HepG2 (cell line): ENCODE results near the gene TMBIM1. TPM values are rescaled to one million over a fixed set of nuclear protein-coding genes. Genes with fewer than 3 reads are reported as not detected.

Experiments used
- ATF1 ChIP-seq: IDR thresholded peaks from 2 replicates; pipeline ENCODE4 v1.6.1; 2016; ENCODE audit warnings: mild to moderate bottlenecking, control low read depth
- ATM ChIP-seq: fragments of 450-650 bp; IDR thresholded peaks from 2 replicates; pipeline ENCODE4 v1.7.1; 2017; ENCODE audit warnings: mild to moderate bottlenecking, borderline replicate concordance
- CENPT ChIP-seq: sonication (generic); formaldehyde crosslinking; IDR thresholded peaks from 2 replicates; pipeline ENCODE4 v1.8.0; 2022; ENCODE audit warnings: low read depth, mild to moderate bottlenecking, moderate library complexity, missing genetic modification reagents
- ESRRA ChIP-seq: sonication (generic); formaldehyde crosslinking; IDR thresholded peaks from 2 replicates; pipeline ENCODE4 v1.5.1; 2020; ENCODE audit warnings: mild to moderate bottlenecking, low read depth, missing genetic modification reagents
- HCFC1 ChIP-seq: fragments of 150-350 bp; IDR thresholded peaks from 2 replicates; pipeline ENCODE4 v1.6.1; 2014; ENCODE audit warnings: low read depth, low read length
- HMG20A ChIP-seq: IDR thresholded peaks from 2 replicates; pipeline ENCODE4 v1.6.1; 2016; ENCODE audit warnings: borderline replicate concordance
- MYPOP ChIP-seq: sonication (generic); formaldehyde crosslinking; IDR thresholded peaks from 2 replicates; pipeline ENCODE4 v1.8.1; 2023; ENCODE audit warnings: mild to moderate bottlenecking, moderate library complexity, missing genetic modification reagents
- NAIF1 ChIP-seq: sonication (generic); formaldehyde crosslinking; IDR thresholded peaks from 2 replicates; pipeline ENCODE4 v1.5.0; 2020; ENCODE audit warnings: mild to moderate bottlenecking, missing genetic modification reagents, borderline replicate concordance
- RBM22 ChIP-seq: fragments of 200-400 bp; formaldehyde crosslinking; optimal IDR thresholded peaks from 2 replicates; pipeline ENCODE3; 2017; ENCODE audit warnings: mild to moderate bottlenecking, low read length, moderate library complexity
- SOX5 ChIP-seq: IDR thresholded peaks from 2 replicates; pipeline ENCODE4 v1.6.1; 2016; ENCODE audit warnings: borderline replicate concordance
- SRSF9 ChIP-seq: fragments of 200-400 bp; formaldehyde crosslinking; IDR thresholded peaks from 2 replicates; pipeline ENCODE4 v1.6.1; 2018; ENCODE audit warnings: borderline replicate concordance, mild to moderate bottlenecking, low read depth, low read length; ENCODE audit not compliant: insufficient read depth, poor library complexity, severe bottlenecking
- STAG1 ChIP-seq: sonication (generic); formaldehyde crosslinking; IDR thresholded peaks from 2 replicates; pipeline ENCODE4 v1.4.0; 2020; ENCODE audit warnings: missing genetic modification reagents
- TAF1 ChIP-seq: sonication (generic); formaldehyde crosslinking; IDR thresholded peaks from 2 replicates; pipeline ENCODE4 v1.4.0; 2020; ENCODE audit warnings: missing genetic modification reagents
- ZNF274 ChIP-seq: sonication (generic); formaldehyde crosslinking; IDR thresholded peaks from 2 replicates; pipeline ENCODE4 v1.5.1; 2020; ENCODE audit warnings: mild to moderate bottlenecking, missing genetic modification reagents
- ZNF451 ChIP-seq: sonication (generic); formaldehyde crosslinking; IDR thresholded peaks from 2 replicates; pipeline ENCODE4 v1.5.0; 2020; ENCODE audit warnings: mild to moderate bottlenecking, missing genetic modification reagents
- ZNF496 ChIP-seq: sonication (generic); formaldehyde crosslinking; IDR thresholded peaks from 2 replicates; pipeline ENCODE4 v1.8.1; 2023; ENCODE audit warnings: mild to moderate bottlenecking, moderate library complexity, missing genetic modification reagents; ENCODE audit not compliant: insufficient replicate concordance
- ZNF629 ChIP-seq: sonication (generic); formaldehyde crosslinking; conservative IDR thresholded peaks from 2 replicates; pipeline ENCODE4 v1.5.0; 2020; ENCODE audit warnings: missing genetic modification reagents
- ZNF746 ChIP-seq: sonication (generic); formaldehyde crosslinking; IDR thresholded peaks from 2 replicates; pipeline ENCODE4 v1.8.0; 2022; ENCODE audit warnings: mild to moderate bottlenecking, missing genetic modification reagents
- ZNF775 ChIP-seq: sonication (generic); formaldehyde crosslinking; IDR thresholded peaks from 2 replicates; pipeline ENCODE4 v1.4.0; 2020; ENCODE audit warnings: missing genetic modification reagents, mild to moderate bottlenecking, moderate library complexity, borderline replicate concordance
- ZNF780A ChIP-seq: sonication (generic); formaldehyde crosslinking; IDR thresholded peaks from 2 replicates; pipeline ENCODE4 v1.8.0; 2022; ENCODE audit warnings: mild to moderate bottlenecking, missing genetic modification reagents, moderate library complexity
- polyA plus RNA-seq, 8 experiments: library from polyadenylated mRNA; depleted of rRNA in 3 of 8; stranded (reverse) in 7 of 8; unstranded in 1 of 8; fragments of >200 nt; fragmentation: Illumina TruSeq in 4 of 8; extraction: Trizol in 4 of 8; gene quantifications; 2 replicates each; pipeline versions ENCODE4 v1.2.1 to v1.2.3, GENCODE V29; 2011 to 2016; ENCODE audit warnings: low read depth in 4 of 8, missing spikeins in 1 of 8, mixed read lengths in 1 of 8; ENCODE audit not compliant: insufficient read depth in 1 of 8
- total RNA-seq, 5 experiments: library from RNA; depleted of rRNA; stranded (reverse); fragments of >200 nt; fragmentation: Illumina TruSeq; extraction: Trizol; gene quantifications; 2 replicates each; pipeline ENCODE4 v1.2.3, GENCODE V29; 2016; ENCODE audit warnings: low read depth in 1 of 5
- TF ChIP-seq, protein P1 (sequence below): sonication (generic); formaldehyde crosslinking; IDR thresholded peaks from 2 replicates; pipeline ENCODE4 v1.4.0; 2020; ENCODE audit warnings: mild to moderate bottlenecking, missing genetic modification reagents
- TF ChIP-seq, protein P2 (sequence below): IDR thresholded peaks from 2 replicates; pipeline ENCODE4 v1.6.1; 2016; ENCODE audit warnings: mild to moderate bottlenecking
- TF ChIP-seq, protein P3 (sequence below): sonication (generic); formaldehyde crosslinking; IDR thresholded peaks from 2 replicates; pipeline ENCODE4 v1.8.1; 2022; ENCODE audit warnings: mild to moderate bottlenecking, missing genetic modification reagents

TMBIM1 gene
- total and polyA plus RNA-seq, 2 of the 13 experiments (the other 11 are each of a cell fraction or from before 2014, with no cell fraction given), result 127 to 139 TPM

DNA sequence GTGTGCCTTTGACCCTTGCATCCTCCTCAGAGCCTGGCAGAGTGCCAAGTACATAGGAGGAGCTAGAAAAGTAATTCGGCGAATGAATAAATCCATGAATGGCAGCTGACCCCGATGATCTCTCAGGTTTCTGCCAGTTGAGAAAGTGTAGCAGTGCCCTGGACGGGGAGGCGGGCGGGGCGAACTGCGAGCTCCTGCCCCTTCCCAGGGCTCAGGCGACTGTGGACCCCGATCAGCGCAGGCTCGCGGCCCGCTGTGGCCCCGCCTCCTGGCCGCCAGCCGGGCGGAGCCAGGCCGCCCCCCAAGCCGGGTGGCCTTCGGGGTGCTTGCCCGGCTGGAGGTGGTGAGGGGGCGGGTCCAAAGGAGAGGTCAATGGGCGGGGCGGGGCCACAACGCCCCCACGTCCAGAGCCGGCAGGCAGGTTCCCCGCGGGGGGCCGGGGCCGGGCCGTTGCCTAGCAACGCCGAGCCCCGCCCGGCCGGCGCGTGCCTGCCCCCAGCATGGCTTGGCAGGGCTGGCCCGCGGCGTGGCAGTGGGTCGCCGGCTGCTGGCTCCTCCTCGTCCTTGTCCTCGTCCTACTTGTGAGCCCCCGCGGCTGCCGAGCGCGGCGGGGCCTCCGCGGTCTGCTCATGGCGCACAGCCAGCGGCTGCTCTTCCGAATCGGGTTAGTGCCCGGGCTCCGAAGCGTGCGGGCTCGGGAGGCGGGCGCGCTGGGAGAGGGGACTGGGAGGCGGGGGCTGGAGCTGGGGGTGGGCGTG, 30.6 kb upstream of the TMBIM1 start (continued):
- TF ChIP-seq, protein P1, sequence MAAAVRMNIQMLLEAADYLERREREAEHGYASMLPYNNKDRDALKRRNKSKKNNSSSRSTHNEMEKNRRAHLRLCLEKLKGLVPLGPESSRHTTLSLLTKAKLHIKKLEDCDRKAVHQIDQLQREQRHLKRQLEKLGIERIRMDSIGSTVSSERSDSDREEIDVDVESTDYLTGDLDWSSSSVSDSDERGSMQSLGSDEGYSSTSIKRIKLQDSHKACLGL, result peak; percentile 75
- TF ChIP-seq SRSF9, result no peak
- TF ChIP-seq ATF1 (CRISPR knock-in tag), result no peak
- peak; percentile 57 for TF ChIP-seq ESRRA
- TF ChIP-seq, protein P2, sequence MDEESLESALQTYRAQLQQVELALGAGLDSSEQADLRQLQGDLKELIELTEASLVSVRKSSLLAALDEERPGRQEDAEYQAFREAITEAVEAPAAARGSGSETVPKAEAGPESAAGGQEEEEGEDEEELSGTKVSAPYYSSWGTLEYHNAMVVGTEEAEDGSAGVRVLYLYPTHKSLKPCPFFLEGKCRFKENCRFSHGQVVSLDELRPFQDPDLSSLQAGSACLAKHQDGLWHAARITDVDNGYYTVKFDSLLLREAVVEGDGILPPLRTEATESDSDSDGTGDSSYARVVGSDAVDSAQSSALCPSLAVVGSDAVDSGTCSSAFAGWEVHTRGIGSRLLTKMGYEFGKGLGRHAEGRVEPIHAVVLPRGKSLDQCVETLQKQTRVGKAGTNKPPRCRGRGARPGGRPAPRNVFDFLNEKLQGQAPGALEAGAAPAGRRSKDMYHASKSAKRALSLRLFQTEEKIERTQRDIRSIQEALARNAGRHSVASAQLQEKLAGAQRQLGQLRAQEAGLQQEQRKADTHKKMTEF (CRISPR knock-in tag), result peak; percentile 95
- peak; percentile 78; the same call in 1 of the 2 replicates for TF ChIP-seq NAIF1
- TF ChIP-seq HCFC1, result no peak
- TF ChIP-seq ZNF746 (CRISPR knock-in tag), result 0 out of 2 replicates have a peak, but pooled peaks have one; percentile 58
- peak; percentile 14 for TF ChIP-seq SOX5 (CRISPR knock-in tag)
- no peak for TF ChIP-seq ZNF780A (CRISPR knock-in tag)
- TF ChIP-seq ZNF629 (CRISPR knock-in tag), result peak; percentile 4; the same call in 1 of the 2 replicates
- TF ChIP-seq RBM22, result no peak
- TF ChIP-seq, protein P3, sequence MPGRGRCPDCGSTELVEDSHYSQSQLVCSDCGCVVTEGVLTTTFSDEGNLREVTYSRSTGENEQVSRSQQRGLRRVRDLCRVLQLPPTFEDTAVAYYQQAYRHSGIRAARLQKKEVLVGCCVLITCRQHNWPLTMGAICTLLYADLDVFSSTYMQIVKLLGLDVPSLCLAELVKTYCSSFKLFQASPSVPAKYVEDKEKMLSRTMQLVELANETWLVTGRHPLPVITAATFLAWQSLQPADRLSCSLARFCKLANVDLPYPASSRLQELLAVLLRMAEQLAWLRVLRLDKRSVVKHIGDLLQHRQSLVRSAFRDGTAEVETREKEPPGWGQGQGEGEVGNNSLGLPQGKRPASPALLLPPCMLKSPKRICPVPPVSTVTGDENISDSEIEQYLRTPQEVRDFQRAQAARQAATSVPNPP (CRISPR knock-in tag), result no peak
- 0 out of 2 replicates have a peak, but pooled peaks have one; percentile 60 for TF ChIP-seq ZNF274 (CRISPR knock-in tag)
- peak; percentile 90 for TF ChIP-seq TAF1 (CRISPR knock-in tag)
- no peak; the same call in 1 of the 2 replicates for TF ChIP-seq STAG1
- TF ChIP-seq ZNF496 (CRISPR knock-in tag), result no peak
- TF ChIP-seq ZNF775, result 0 out of 2 replicates have a peak, but pooled peaks have one; percentile 61
- TF ChIP-seq ATM, result no peak
- no peak for TF ChIP-seq CENPT (CRISPR knock-in tag)
- 0 out of 2 replicates have a peak, but pooled peaks have one; percentile 26 for TF ChIP-seq ZNF451 (CRISPR knock-in tag)
- TF ChIP-seq HMG20A (CRISPR knock-in tag), result no peak; the same call in 1 of the 2 replicates
- TF ChIP-seq MYPOP (CRISPR knock-in tag), result peak; percentile 95
